Spinal cord (tissue), 10 donors: ENCODE data around the gene DCTD. TPM values are rescaled to one million over a fixed set of nuclear protein-coding genes. Genes with fewer than 3 reads are reported as not detected.

Source experiments
- DNase-seq, 6 donors: peaks; one replicate each; pipeline versions ENCODE4 v3.0.0 to v3.0.0-alpha.2; 2013 to 2015; ENCODE audit warnings: low spot score in 6 of 6, low read depth in 4 of 6
- H3K27ac ChIP-seq: one replicate; pipeline ENCODE4 v1.5.1; 2013; ENCODE audit warnings: low read depth, low read length, control low read depth
- H3K27me3 ChIP-seq: one replicate; pipeline ENCODE4 v1.6.1; 2013; ENCODE audit warnings: low read length; ENCODE audit not compliant: control insufficient read depth, insufficient read depth
- H3K36me3 ChIP-seq: one replicate; pipeline ENCODE4 v1.6.1; 2013; ENCODE audit warnings: low read length; ENCODE audit not compliant: control insufficient read depth, insufficient read depth
- H3K4me1 ChIP-seq: one replicate; pipeline ENCODE4 v1.6.1; 2013; ENCODE audit warnings: low read length; ENCODE audit not compliant: control insufficient read depth, insufficient read depth
- H3K4me3 ChIP-seq: one replicate; pipeline ENCODE4 v1.5.1; 2013; ENCODE audit warnings: low read depth, low read length, control low read depth
- H3K9me3 ChIP-seq: one replicate; pipeline ENCODE4 v1.6.1; 2013; ENCODE audit warnings: low read length; ENCODE audit not compliant: control insufficient read depth, insufficient read depth
- WGBS: methylation state at CpG from one replicate; pipeline ENCODE4 v1.1.5; 2013; ENCODE audit warnings: missing lambda C conversion rate; ENCODE audit not compliant: insufficient coverage; 5-methylcytosine and 5-hydroxymethylcytosine counted together
- polyA plus RNA-seq, 2 donors: library from polyadenylated mRNA; unstranded; fragments of 120-200 nt; gene quantifications; one replicate each; pipeline ENCODE4 v1.2.1, GENCODE V29; 2013; ENCODE audit not compliant: insufficient read length in 2 of 2
- total RNA-seq, 2 donors: library from RNA; depleted of rRNA in 1 of 2; stranded (reverse); fragments of 120-200 nt in 1 of 2; fragments of >200 nt in 1 of 2; gene quantifications; one replicate each; pipeline versions ENCODE4 v1.2.3 to v1.2.4, GENCODE V29; 2013 to 2014
- donor health status: healthy.

Gene DCTD
- total and polyA plus RNA-seq, 4 donors = 43.4 to 71.8 (median 62.4) TPM

DNA sequence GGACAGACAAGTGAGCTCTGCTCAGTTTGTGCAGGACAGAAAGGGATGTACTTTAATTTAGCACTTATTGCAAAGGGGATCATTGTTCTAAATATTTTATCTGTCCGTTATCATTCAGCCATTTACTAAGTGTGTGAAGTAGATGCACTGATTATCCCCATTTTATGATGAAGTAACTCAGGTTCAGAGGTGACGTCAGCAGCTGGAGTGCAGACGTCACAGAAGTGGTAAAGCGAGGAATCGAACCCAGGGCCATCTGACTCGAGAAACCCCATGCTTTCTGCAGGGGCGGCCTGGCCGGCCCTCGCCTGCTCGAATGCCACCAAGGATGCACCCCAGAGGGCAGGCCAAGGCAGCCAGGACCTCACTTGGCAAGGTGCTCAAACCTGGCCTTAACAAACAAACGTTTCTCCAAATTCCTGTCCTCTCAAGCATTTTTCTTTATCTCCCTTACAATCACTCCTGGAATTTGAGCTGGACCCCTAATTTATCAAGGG lies 75.0 kb downstream of the DCTD start:
- Histone ChIP-seq H3K4me1 (no peaks in the 10 kb centered on the region), H3K4me3 (no peak overlapping the region), H3K27ac (no peak overlapping the region), H3K36me3 (no peaks in the 10 kb centered on the region), H3K27me3 (no peaks in the 10 kb centered on the region), H3K9me3 (no peaks in the 10 kb centered on the region)
- WGBS = 93% methylated on average over 10 of the region's 11 CpGs
- DNase-seq = no peak

DNA sequence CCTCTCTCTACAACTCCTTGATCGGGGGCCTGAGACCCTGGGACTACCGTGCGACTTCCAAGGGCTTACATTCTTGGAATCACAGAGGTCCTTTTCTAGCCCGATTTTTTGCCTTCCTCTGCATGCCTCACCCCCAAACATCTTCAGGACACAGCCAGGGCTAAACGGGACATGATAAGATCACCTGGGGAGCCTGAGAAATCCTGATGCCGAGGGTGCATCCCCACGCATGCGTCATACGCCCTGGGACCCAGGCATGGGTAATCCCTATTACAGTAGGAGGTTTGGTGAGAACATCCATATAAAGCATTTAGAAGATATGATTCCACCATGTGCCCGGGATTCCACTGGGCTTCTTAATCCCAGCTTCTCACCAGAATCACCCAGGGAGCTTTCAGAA lies 77.1 kb downstream of the DCTD start:
- no peak overlapping the region for H3K27ac ChIP-seq
- 97% methylated on average over 4 of the region's 10 CpGs for WGBS
- H3K36me3 ChIP-seq = no peaks in the 10 kb centered on the region
- H3K27me3 ChIP-seq = peaks cover 2% of the 10 kb centered on the region
- H3K4me3 ChIP-seq = no peak overlapping the region
- no peaks in the 10 kb centered on the region for H3K9me3 ChIP-seq
- DNase-seq = no peak
- no peaks in the 10 kb centered on the region for H3K4me1 ChIP-seq

Other genes with a start within 250 kb of the DCTD start
- 10 to 100 TPM; 28.0 to 33.4 TPM for gene WWC2, start 181.9 kb upstream of the DCTD start, total RNA-seq
- gene WWC2, start 181.9 kb upstream of the DCTD start, polyA plus RNA-seq = 10 to 100 TPM; 19.0 to 23.9 TPM